T-helper 2 cell treated with Interferon-gamma antibody and Interleukin-4, amounts not matched to agents 100 ng/mL and 5 ng/mL, for 36 hours (primary cell): Measurements from ENCODE around the gene MBOAT2. TPM values are rescaled to one million over a fixed set of nuclear protein-coding genes. Genes with fewer than 3 reads are reported as not detected.
"Not testable (repeated sequence)": the region's sequence is repeated elsewhere in the genome, so short reads cannot be mapped to it uniquely, and the experiment has no call there.

Experiments
- intact Hi-C: fragments of 100-400 bp; cut with micrococcal nuclease; formaldehyde crosslinking; loops from one replicate; pipeline ENCODE4 v1.15.1; 2023
- total RNA-seq: library from RNA; stranded (reverse); gene quantifications from 2 replicates; pipeline ENCODE4 v1.2.3, GENCODE V29; 2022

Gene MBOAT2
- total RNA-seq, 1 donor from 2014 or later: 6.7 TPM

DNA sequence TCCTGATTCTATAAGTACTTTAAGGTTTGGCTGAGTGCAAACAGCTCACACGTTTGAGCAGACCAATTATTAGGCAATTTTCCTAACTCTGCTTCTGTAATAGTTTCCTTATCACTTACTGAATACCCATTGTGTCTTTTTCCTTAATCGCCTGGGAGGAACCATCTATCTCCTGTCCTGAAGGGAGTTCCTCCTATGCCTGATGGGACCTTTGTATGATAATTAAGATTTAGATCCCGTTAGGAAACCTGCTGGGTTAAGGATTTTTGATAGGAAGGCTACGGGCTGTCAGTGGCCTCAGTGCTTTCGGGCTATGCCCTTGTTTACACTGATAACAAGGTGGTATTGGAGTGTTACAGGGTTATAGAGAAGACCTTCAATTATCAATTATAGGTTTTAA lies 106.8 kb downstream of the MBOAT2 start:
- intact Hi-C loops: not testable (repeated sequence)

DNA sequence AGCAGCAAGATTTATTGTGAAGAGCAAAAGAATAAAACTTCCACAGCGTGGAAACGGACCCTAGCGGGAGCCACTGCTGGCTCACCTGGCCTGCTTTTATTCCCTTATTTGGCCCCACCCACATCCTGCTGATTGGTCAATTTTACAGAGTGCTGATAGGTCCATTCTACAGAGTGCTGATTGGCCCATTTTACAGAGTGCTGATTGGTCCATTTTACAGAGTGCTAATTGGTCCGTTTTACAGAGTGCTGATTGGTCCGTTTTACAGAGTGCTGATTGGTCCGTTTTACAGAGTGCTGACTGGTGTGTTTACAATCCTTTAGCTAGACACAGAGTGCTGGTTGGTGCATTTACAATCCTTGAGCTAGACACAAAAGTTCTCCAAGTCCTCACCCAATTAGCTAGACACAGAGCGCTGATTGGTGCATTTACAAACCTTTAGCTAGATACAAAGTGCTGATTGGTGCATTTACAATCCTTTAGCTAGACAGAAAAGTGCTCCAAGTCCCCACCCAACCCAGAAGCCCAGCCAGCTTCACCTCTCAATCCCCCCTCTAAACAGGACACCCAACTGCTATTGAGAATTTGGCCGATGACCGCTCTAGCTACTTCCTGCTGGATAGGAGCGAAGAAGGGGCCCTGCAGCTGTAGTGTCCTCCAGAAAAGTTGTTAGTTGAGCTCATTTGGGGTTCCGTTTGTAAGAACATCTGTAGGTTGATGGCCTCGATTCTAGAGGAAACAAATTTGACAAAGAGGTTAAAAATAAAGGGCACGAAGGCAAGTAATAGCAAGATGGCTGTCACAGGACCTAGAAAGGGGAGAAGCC lies 108.2 kb downstream of the MBOAT2 start:
- intact Hi-C loops: not testable (repeated sequence)

DNA sequence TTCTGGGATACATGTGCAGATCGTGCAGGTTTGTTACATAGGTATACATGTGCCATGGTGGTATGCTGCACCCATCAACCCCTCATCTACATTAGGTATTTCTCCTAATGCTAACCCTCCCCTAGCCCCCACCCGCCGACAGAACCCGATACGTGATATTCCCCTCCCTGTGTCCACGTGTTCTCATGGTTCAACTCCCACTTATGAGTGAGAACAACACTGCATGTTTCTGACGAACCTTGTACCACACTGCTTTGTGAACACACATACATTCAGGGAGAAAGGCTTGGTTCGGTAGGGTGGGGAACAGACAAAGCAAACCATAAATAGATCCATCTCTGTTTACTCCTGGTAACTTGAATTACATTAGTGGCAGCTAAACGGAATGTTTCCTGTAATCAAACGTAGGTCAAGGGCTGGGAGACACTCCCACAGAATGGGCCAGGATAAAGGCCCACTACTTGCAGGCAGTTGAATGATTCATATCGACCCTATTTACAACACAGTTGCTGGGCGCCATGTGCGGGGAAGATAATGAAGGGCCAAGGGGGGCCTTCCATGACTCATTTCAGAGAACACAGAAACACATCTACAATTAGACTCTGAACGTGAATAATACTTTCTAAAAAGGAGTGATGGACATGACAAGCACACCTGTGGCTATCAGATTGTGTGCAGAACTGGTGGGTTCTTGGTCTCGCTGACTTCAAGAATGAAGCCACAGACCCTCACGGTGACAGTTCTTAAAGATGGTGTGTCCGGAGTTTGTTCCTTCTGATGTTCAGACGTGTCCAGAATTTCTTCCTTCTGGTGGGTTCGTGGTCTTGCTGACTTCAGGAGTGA lies 109.3 kb downstream of the MBOAT2 start:
- intact Hi-C loops: no loop called here

DNA sequence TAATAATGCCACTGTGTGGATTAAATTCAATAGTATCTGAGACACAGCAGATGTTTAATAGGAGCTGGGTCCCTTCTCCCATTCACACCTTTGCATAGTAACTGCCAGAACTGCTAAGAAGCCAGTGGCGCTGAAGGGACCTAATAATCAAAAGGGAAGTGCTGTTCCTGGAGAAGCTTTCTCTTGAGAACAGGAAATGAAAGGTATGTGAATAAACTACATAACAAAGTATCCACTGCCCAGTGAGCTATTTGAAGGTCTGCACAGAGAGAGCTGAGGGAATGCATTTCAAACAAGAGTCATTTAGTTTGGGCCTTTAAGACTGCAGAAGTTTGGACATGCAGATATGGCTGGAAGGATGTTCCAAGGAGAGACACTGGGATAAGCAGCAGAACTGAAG lies 110.0 kb downstream of the MBOAT2 start:
- intact Hi-C loops: no loop called here

DNA sequence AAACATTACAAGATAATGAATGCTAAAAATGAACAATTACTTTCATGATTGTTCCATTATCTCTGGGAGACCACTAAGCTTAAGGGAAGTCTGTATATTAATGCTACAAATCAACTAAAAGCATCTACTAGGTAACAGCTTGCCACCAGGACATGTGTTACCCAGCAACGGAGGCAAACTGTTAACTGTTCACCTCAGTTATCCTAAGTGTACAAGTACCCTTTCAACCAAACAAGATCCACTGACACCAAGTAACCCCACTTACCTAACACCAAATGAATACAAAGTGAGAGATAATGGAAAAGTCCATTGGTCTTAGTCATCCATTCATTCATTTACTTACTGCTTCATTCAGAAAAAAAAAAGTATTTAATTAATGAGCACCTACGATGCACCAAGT lies 111.4 kb downstream of the MBOAT2 start:
- intact Hi-C loops: no loop called here

DNA sequence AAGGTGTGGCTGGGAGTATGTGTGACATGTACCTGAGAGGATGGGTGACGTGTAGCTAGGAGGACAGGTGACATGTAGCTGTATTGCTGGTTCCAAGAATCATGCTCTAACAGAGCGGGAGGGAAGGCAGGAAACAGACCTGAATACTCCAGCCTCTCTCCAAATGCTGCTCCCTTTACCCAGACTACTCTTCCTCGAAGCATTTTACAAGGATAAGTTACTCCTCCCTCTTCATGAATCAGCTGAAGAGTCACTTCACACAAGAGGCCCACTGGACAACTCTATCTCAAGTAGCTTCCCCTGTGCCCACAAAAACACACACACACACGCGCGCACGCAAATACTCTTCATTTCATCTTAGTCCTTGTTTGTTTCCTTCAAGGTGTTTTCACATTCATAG lies 113.5 kb downstream of the MBOAT2 start:
- intact Hi-C loops: no loop called here

DNA sequence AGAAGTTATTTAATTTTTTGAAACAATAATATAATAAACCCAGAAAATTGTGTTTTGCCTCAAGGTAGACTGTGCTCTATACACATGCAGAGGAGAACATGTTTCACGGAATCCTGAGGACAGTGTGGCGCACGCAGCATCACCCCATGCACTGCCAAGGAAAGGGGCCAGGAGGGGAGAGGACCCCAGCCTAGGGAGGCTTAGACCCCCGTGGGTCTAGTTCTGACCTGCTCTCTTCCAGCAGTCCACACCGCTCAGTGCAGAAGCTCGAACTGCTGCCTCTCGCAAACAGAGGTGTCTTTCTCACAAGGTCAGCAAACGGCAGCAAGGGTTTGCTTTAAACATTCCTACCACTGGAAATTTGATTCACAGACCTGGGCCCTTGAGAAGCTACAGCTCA lies 114.5 kb downstream of the MBOAT2 start:
- intact Hi-C loops: no loop called here

DNA sequence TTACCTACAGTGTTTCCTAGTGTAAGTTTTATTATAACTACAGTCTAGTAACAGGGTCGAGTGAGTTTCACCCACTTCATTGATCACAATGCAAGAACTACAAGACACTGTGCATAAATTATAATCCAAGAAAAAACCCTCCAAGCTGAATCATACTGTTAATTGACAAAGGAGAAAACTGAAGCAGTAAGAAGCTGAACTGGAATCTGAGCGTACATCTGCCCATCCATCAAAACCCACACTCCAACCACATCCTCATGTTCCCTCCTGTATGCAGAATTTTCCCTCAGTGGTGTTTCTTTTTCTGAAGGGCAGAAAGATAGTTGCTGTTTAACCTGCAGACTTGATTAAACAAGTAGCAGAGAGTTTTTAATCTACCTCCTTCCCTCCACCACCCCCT lies 116.6 kb downstream of the MBOAT2 start:
- intact Hi-C loops: no loop called here

DNA sequence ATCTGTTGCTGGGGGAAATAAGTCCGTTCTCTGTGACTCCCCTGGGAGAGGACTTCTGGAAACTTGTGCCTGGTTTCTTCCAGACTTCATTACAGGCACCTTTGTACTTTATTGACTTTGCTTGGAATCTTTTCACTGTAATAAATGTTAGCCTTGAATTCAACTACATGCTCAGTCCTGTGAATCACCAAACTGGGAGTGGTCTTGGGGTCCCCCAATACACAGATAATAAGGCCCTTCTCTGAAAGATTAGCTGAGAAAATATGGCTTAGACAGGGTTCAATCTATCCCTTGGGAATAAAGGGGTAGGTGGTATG lies 117.3 kb downstream of the MBOAT2 start:
- intact Hi-C loops: no loop called here

DNA sequence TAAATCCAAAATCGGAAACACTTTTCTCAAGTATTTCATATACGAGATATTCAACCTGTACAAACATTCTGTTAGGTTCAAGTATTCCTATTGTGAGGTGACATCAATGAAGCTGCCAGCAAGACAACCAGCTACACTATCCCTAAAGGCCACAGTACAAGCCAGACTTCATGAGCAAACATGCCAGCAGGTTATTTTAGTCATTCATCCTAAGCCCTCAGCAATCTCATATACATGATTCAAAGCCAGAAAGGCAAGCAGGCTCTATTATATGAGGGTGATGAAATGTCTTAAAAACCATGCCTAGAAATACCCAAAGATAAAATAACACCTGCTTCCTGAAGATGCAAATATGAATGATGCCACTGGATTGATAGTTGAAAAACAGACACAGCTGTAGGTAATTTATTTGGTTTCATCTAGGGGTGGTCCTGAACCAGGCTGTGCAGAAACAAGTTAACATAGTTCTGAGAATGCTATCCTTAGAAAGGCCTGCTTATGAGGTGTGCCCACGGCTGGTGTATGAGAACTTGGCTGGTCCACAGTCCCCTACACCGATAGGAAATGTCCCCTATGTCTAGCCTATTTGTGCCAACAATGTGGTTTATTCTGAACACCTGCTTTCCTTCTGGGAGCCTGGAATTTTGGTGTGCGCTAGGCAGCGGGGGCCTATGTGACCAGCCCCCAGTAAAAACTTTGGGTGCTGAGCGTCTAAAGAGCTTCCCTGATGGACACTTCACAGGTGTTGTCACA lies 117.9 kb downstream of the MBOAT2 start:
- intact Hi-C loops: no loop called here

DNA sequence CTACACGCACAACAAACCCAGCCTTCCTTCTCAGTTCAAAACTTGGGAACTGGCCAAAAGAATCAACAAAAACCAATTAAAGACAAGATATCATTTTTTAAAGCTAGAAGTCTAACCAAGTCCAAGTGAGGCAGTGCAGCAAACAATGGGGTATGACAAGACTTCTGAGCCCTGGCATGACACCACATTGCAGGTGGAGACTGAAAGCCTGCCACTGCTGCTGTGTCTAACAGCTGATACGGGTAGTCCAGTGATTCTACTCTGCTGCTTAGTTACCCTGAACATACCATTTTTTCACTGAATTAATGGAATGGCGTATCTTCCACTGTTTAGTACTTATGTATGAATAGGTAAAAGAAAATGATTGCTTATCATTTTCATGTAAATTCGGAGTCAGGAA lies 118.7 kb downstream of the MBOAT2 start:
- intact Hi-C loops: no loop called here

DNA sequence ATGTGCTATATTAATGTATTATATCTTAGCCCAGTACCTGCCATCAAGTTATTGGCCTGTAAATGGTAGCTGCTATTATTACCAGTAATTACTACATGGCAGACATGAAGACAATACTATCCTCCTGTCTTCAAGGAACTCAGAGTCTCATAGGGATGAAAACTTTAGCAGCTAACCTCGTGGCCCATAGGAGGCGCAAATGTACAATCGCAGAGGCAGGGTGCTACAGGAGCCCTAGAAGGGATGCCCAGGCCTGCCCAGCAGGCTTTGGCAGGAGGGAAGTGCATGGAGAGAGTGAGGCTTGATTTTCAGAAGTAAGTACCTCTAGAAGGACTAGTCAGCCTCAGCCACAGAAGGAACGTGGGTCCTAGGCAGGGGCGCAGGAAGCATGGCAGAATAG lies 121.4 kb downstream of the MBOAT2 start:
- intact Hi-C loops: no loop called here

DNA sequence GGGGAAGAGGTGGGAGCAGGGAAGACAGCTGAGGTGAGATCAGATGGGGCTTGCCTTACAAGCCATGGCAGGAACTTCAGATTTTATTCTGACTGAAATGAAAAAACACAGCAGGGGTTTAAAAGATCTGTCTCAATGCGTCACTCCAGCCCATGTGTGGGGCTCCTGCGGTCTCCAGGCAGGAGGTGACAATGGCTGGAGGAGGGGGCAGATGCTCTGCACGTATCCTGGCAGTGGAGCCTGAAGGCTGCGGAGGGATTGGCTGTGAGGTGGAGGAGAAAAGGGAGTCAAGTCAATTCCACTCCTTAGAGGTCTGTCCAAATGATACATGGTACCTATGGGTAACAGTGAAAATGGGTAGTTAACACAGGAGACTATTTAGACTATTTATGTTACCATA lies 125.6 kb downstream of the MBOAT2 start:
- intact Hi-C loops: no loop called here

DNA sequence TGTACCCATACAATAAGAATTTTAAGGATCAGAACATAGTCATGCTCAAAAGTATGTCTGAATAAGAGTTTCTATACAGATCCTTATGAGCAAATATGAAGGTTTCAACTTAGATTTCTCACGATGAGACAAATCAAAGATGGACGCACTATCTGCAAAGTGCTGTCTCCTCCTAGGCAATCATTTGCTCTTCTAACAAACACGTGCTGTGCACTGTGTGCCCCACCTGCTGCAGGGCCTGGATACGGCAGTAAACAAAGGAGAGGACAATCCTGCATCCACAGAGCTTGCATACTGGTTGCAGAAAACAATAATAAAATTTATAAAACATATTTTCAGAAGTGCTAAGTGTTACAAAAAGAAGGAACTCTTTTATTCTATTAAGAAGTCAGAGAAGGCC lies 126.2 kb downstream of the MBOAT2 start:
- intact Hi-C loops: no loop called here

DNA sequence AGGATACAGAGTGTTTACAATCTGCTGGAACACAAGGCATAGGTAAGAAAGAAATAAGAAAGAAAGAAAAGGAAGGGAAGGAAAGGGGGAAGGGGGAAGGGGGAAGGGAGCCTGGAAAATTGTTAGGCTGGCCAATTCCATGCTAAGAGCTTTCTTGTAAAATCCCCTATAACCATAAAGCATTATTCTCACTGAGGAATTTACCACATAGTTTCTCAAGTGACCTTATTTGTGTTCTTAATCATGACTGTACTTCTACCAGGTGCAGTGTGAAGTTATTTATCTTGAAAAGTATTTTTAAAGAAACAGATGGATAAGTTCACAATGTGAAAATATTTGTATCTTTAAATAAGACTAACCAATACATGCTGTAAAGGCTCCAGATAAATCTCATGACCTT lies 126.9 kb downstream of the MBOAT2 start:
- intact Hi-C loops: no loop called here

DNA sequence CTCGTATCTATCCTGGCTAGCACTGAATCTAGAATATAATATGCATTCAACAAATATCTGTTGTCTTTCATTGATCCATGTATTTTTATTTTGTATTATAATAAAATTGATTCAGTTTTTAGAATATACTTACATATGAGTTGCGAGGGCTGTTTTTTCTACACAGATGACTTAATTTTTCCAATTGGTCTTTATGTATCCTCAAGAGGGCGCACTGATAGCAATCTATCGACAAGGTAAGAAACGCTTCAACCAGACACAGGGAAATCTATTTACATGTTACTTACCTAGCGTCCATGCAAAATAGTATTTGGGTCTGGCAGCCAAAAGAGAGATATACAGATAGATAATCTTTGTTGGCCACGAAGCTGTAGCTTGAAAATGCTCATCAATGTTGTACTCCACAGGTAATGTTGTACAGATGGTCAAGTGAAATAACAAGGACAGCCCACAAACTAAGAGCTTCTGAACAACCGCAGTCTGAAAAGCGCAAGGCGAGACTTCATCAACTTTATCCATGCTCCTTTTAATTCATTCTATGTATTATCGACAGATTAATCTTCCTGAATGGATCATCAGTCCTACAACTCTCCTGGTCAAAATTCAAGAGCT lies 130.6 kb downstream of the MBOAT2 start:
- intact Hi-C loops: loop anchor here (2.0 kb wide), 1 partner anchor 266 kb away; no protein-coding TSS in a partner anchor

DNA sequence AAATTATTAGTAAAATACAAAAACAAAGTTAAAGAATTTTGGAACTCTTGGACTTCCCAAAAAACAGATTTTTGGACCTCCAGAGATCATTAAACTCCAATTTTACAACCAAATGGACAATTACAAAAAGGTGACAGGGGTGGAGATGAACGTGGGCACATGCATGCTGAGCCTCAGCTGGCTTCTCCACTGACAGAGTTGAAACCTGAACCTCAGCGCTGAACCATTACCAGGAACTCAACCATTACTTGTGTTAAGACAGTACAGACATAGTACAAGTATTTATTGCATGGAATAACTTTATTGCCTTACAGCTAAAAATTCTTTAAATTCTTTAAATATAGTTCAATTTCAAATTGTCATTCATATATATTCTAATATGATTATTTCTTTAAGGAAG lies 133.0 kb downstream of the MBOAT2 start:
- intact Hi-C loops: no loop called here

DNA sequence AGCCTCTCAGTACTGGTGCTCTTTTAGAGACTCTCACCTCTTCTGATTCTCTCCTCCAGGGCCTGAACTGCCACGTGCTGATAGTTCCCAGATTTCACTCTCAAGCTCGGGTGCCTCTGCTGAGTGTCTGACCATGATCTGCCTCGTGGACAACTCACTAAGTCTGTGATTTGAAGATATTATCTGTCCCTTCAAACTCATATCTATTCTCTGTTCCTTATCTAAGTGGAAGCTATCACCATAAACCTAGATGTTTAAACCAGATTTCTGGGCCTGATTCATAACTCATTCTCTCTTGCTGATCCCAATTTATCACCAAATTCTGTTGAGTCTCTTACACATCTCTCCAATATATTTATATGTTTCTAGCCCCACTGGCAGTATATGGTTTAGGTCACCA lies 136.1 kb downstream of the MBOAT2 start:
- intact Hi-C loops: no loop called here

DNA sequence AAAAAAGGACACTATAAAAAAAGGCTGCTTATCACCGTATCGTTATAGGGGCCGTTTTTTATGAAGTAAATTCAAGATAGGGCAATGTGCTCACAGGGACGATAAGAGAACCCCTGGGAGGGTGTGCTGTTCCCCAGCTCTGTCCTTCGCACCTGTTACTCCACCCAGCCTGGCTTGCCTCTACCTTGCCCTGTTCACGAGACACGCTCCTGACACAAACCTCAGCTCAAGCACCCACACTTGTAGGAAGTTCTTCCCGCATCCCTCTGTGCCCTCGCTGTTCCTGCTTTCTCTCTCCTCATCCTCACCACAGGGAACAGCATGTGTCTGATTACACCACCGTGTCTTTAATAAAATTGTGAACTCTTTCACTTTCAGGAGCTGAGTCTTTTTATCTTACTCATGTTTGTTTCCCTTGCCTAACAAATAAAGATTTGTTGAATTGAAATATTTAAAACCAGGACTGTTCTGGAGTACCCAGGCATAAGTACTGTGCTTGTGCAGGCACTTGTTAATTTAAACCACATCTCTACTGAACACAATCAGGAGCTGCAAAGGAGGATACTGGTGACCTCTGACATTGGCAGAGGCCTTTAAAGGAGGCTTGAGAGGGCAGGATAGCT lies 140.0 kb downstream of the MBOAT2 start:
- intact Hi-C loops: no loop called here

DNA sequence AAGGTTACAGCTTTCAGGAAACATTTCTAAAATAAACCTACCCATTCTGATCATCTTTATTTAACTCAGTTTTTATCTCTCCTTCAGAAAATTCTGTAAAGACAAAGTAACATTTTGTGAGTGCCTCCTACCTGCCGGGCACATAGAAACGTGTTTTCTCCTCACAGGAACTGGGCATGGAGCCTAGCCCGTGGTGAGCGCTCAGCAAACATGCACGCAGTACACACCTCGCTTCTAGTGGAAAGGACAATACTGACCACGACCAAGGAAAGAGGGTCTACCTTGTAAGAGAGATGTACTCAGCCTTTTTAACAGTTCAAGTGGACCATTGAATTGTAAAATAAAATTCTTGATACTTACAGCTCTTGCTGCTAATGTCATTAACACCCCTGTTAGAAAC lies 141.3 kb downstream of the MBOAT2 start:
- intact Hi-C loops: no loop called here

DNA sequence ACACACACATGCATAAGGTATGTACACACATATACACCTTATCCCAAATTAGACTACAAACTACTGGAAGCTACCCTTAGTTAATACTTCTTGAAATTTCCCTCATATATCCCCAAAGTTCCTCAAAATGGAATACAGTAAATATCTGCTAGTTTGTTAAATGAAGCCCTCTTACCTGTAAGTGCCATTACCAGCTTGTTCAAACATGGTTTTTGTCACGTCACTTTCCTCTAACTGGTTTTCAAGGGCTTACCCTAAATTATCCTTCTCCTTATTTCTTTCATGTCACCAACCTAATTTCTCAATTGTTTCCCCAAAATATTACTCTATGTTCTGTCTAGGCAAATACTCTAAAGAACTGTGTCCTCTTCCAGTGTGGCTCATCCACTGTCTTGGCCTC lies 141.7 kb downstream of the MBOAT2 start:
- intact Hi-C loops: no loop called here
